NCI-H345 (cell line): Measurements from ENCODE around the gene FOSB.

ENCODE experiments used
- DNase-seq: peaks from one replicate; lab custom pipeline; 2025; lab: John Stamatoyannopoulos, UW

The FOSB gene

DNA sequence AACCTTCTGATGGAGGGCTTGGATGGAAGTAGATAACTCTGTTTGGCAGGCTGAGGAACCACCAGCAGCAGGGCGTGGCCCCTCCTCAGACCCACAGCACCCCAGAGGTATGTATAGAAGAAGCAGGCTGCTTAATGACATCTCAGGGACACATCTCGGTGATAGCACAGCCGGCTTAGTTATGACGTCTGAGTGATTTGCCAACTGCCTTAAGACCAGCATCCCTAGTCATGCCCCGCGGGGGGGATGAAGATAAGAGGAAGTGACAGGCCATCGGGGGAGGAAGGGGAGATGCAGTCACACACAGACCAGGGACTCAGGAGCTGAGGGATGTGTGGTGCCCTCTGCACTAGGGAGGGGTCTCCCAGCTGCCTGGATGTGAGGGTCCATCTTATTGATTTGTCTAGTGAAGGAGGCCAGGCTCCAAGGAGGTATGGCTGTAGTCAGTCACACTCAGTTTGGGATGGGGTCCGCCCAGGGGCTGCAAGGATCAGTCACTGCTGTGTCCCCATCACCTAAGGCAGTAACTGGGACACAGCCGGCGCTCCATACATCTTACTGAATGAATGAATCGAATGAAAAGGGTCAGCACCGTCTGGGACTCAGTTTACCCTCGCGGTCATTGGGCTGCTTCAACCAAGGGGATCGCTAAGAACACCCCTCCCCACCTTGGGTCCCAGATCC is 24.9 kb upstream of the FOSB start:
- DNase-seq, result peak; percentile 26

- DNase-seq, result peak; percentile 82
These were observed 24.1 kb upstream of the FOSB start for GRCh38 chr19:45443462-45444317.

- peak; percentile 61 for DNase-seq
These were observed 23.3 kb upstream of the FOSB start for GRCh38 chr19:45444318-45445041.

GRCh38 chr19:45445139-45445538 is 22.7 kb upstream of the FOSB start:
- no peak for DNase-seq

- DNase-seq, result no peak
These were observed 21.5 kb upstream of the FOSB start for GRCh38 chr19:45446295-45446694.

- no peak for DNase-seq
These were observed 20.9 kb upstream of the FOSB start for GRCh38 chr19:45446944-45447343.

- DNase-seq, result no peak
These were observed 19.4 kb upstream of the FOSB start for GRCh38 chr19:45448425-45448756.

DNA sequence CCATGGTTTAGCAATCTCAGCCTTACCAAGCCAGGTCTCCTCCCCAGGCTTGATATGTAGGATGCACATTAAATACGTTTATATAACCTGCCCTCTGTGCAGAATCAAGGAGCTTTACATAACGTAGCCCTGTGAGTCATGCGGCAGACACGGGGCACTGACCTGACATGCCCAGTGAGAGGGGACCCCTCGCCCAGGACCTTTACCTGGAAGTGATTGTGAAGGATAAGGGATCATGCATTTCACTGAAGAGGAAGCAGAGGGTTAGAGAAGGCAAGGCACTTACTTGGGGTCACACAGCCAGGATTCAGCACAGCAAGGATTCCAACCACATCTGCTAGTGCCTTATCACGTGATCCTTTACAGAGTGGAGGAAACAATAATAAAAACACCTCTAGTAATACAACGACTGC is 18.9 kb upstream of the FOSB start:
- no peak for DNase-seq

DNA sequence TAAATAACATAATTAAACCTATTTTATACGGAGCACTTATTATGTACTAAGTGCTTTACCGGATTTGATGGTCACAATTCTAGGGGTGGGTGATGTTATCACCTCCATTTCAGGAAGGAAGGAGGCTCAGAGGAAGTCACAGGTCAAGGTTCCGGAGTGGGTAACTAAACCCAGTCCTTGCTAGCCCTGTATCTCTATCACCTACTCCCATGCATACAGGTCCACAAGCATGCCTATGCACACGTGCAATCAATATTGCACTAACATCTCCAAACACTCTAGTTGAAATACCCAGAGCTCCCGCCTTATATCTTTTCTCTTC is 17.8 kb upstream of the FOSB start:
- no peak for DNase-seq

DNA sequence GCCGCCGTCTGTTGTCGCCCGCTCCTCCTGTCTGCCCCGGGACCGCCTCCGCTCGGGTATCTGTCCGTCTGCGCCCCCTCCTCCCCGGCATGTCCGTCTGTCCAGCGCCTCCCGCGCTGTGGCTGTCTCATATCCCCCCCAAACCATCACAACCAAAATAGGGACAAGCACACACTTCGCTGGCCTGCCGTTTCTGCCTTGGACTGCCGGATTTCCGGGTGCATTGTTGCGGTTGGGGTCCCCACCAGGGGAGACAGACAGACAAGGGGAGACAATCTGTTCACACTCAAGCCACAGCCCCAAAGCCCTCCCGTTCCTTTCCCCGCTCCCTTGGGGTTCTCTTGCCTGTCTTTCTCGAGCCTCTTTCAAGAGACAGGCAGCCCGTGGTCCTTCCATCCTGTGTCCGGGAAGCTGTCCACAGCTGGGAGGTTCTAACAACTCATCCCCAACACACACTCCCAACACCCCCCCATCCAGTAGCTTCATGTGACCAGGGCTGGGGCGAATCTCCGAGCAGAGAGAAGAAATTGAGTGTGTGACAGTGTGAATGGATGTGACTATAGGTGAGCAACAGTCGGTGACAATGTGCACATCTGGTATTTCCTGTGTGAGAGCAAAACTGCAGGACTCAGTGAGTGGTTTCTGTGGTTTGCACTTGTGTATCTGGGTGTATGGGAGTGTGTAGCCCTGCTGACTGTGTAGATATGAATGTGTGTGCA is 16.5 kb upstream of the FOSB start:
- DNase-seq, result no peak

DNA sequence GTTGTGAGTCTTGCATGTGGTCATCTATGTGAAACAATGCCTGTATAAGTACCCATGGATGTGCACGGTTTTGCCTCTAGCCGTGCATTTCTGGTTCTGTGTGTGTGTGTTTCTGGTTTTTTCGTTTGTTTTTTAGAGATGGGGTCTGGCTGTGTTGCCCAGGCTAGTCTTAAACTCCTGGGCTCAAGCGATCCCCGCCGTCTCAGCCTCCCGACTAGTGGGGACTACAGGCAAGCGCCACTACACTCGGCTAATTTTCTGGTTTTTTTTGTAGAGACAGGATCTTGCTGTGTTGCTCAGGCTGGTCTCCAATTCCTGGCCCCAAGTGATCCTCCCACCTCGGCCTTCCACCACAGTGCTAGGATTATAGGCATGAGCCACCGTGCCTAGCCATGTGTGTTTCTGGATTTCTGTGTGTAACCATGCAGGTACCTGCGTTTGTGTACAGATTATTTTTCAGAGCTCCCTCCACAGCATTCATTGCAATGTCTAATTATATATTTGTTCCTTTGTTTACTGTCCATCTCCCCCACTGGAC is 15.9 kb upstream of the FOSB start:
- no peak for DNase-seq

- DNase-seq, result no peak
These were observed 11.9 kb upstream of the FOSB start for GRCh38 chr19:45455707-45456499.

DNA sequence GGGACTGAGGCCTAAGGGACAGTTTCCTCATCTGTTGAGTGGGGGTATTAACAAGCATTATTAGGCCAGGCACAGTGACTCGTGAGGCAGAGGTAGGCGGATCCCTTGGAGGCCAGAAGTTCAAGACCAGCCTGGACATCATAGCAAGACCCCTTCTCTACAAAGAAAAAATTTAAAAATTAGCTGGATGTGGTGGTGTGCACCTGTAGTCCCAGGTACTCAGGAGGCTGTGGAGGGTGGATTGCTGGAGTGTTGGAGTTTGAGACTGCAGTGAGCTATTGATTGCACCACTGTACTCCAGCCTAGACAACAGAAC is 11.3 kb upstream of the FOSB start:
- DNase-seq, result no peak

GRCh38 chr19:45457776-45458175 is 10.0 kb upstream of the FOSB start:
- no peak for DNase-seq

GRCh38 chr19:45460807-45461347 is 6.9 kb upstream of the FOSB start:
- DNase-seq, result no peak

DNA sequence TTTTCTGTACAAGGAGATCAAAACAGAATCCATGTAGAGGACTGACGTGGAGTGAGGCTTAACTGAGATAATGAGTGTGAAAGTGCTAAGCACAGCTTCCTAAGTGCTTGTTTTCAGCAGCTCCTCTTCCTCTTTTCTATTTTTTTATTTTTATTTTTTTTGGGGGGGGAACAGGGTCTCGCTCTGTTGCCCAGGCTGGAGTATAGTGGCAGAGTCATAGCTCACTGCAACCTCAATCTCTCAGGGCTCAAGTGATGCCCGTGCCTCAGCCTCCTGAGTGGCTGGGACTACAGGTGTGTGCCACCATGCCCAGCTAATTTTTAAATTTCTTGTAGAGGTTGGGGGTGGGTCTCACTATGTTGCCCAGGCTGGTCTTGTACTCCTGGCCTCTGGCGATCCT is 5.6 kb upstream of the FOSB start:
- DNase-seq, result no peak

DNA sequence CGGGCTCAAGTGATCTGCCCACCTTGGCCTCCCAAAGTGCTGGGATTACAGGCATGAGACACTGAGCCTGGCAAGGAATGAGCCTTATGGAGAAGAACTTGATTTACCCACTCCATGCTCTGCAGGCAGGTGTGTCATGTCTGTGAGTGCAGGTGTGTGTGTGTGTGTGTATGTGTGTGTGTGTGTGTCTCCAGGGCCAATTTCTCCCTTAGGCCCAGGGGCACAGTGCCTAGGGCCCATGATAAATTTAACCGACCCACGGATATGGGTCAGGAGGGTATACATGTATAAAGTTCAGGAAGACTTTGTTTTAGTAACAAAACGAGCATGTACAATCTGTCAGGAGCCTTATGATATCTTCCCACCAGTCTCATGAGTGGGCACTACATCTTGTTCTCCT is 4.6 kb upstream of the FOSB start:
- DNase-seq, result no peak

- DNase-seq, result no peak
These were observed 3.5 kb upstream of the FOSB start for GRCh38 chr19:45464274-45464673.

- DNase-seq, result no peak
These were observed 2.8 kb upstream of the FOSB start for GRCh38 chr19:45464852-45465441.

GRCh38 chr19:45467115-45467455 is 711 bp upstream of the FOSB start:
- no peak for DNase-seq

- DNase-seq, result no peak
These were observed 409 bp downstream of the FOSB start for GRCh38 chr19:45468159-45468651.
